CD4-positive, alpha-beta T cell treated with Interleukin-15 for 4 hours (primary cell): Measurements from ENCODE around the gene STAG2.

Experiments used
- DNase-seq: peaks from one replicate; pipeline ENCODE4 v3.0.0-alpha.2; 2020; ENCODE audit warnings: low spot score

The STAG2 gene

GRCh38 chrX:123975180-123975579 lies 13.7 kb downstream of the STAG2 start:
- no peak for DNase-seq

GRCh38 chrX:123976706-123977316 lies 15.3 kb downstream of the STAG2 start:
- DNase-seq = peak; percentile 4

GRCh38 chrX:123983240-123983639 lies 21.7 kb downstream of the STAG2 start:
- DNase-seq = no peak

- DNase-seq = no peak
Measured at GRCh38 chrX:123986377-123986776, 24.9 kb downstream of the STAG2 start.

- DNase-seq = no peak
Measured at GRCh38 chrX:123988423-123989111, 27.1 kb downstream of the STAG2 start.

GRCh38 chrX:123989235-123989634 lies 27.7 kb downstream of the STAG2 start:
- DNase-seq = no peak

- DNase-seq = no peak
Measured at GRCh38 chrX:123990169-123990568, 28.7 kb downstream of the STAG2 start.

- DNase-seq = no peak
Measured at GRCh38 chrX:123990602-123991001, 29.1 kb downstream of the STAG2 start.

- DNase-seq = no peak
Measured at GRCh38 chrX:123993326-123993725, 31.8 kb downstream of the STAG2 start.

GRCh38 chrX:123993904-123994635 lies 32.6 kb downstream of the STAG2 start:
- DNase-seq = no peak

GRCh38 chrX:123994730-123995129 lies 33.2 kb downstream of the STAG2 start:
- DNase-seq = no peak

GRCh38 chrX:124001581-124001980 lies 40.1 kb downstream of the STAG2 start:
- no peak for DNase-seq

GRCh38 chrX:124005228-124005627 lies 43.7 kb downstream of the STAG2 start:
- DNase-seq = no peak

GRCh38 chrX:124010157-124010556 lies 48.7 kb downstream of the STAG2 start:
- DNase-seq = no peak

GRCh38 chrX:124010566-124010965 lies 49.1 kb downstream of the STAG2 start:
- DNase-seq = no peak

GRCh38 chrX:124015721-124016120 lies 54.2 kb downstream of the STAG2 start:
- DNase-seq = no peak

- no peak for DNase-seq
Measured at GRCh38 chrX:124016825-124017224, 55.3 kb downstream of the STAG2 start.

GRCh38 chrX:124018023-124018422 lies 56.5 kb downstream of the STAG2 start:
- DNase-seq = no peak

GRCh38 chrX:124023838-124024238 lies 62.3 kb downstream of the STAG2 start:
- DNase-seq = no peak

- no peak for DNase-seq
Measured at GRCh38 chrX:124026529-124026928, 65.0 kb downstream of the STAG2 start.

- DNase-seq = no peak
Measured at GRCh38 chrX:124028182-124028581, 66.7 kb downstream of the STAG2 start.

- no peak for DNase-seq
Measured at GRCh38 chrX:124030520-124030919, 69.0 kb downstream of the STAG2 start.

- peak; percentile 2 for DNase-seq
Measured at GRCh38 chrX:124033821-124034220, 72.3 kb downstream of the STAG2 start.
